GM18508 (cell line): ENCODE results near the gene ING5.
"Not testable (repeated sequence)": the region's sequence is repeated elsewhere in the genome, so short reads cannot be mapped to it uniquely, and the experiment has no call there.

Experiments used
- ATAC-seq: cut with Tn5 transposase; IDR thresholded peaks from one replicate; pipeline ENCODE4 v1.9.1; 2021; ENCODE audit warnings: moderate number of reproducible peaks; ENCODE audit not compliant: insufficient read depth, unreplicated experiment

The ING5 gene

DNA sequence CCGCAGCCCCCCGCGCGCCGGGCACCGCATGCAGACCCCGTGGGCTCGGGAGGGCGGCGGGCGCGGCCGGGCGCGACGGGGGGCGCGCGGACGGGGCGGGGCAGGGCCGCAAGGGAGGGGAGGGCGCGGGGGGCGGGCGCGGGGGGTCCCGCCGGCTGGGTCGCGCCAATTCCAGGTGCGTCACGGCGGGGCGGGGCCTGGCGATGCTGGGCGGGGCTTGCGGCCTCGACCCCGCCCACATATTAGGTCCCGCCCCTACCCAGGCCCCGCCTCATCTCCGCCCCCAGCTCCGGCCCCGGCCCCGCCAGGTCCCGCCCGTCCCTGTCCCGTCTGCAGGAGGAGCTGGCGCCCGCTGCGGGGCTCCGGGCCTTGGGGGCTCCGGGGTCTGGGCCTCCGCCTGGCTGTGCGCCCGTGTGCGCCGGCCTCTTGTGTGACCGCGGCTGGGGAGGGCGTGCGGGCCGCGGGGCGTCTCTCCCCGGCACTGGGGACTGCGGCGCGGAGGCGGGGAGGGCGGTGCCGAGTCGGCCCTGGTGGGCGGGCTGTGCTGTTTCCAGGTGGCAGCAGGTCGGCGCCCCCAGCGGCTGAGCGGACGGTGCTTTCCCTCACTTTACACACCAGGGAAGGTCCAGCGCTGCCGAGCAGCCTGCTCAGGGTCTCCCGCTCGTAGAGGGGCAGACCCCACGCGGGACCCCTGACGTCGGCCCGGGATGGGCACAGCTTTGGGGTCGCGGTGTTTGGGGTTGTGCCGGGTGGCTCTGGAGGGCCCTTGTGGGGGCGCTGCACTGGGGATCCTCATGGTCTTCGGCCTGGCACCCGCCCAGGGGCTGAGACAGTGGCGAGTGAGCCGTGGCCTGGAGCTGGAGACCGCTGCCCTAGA lies 554 bp downstream of the ING5 start:
- peak; percentile 43 for ATAC-seq

DNA sequence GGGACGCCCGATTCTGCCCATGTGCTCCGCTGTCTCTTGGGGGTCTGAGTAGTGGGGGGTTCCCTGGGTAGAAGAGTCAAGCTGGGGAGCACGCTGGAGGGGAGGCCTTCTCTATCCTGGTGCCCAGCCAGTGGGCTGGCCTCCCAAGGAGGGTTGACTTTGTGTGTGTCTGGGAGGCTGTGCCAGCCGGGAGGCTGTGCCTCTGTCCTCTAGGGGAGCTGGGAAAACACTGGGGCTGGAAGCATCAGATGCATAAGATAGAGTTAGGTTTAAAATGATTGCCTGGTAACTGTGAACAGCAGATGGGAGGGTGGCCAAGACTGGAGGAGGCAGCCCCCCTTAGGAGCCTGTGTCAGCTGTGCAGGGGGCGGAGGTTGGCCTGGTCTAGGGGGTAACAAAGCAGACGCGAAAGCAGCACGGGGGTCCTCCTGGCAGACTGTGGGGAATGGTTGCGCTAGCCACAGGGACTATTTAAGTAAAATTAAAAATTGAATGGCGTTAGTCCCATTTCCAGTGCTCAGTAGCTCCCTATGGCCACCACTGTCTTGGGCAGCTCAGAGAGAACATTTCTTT lies 1.3 kb downstream of the ING5 start:
- ATAC-seq = no peak

DNA sequence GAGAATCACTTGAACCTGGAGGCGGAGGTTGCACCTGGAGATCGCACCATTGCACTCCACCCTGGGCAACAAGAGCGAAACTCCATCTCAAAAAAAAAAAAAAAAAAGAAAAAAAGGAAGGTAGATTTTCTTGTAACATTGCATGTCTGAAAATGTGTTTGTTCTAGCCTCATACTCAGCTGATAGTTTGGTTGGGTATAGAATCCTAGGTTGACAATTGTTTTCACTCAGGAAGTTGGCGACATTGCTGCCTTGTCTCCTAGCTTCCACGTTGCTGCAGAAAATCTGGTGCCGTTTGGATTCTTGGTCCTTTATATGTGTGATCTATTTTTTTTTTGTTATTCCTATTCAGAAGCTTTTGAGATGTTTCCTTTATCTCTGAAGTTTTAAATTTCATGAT lies 4.7 kb downstream of the ING5 start:
- no peak for ATAC-seq

DNA sequence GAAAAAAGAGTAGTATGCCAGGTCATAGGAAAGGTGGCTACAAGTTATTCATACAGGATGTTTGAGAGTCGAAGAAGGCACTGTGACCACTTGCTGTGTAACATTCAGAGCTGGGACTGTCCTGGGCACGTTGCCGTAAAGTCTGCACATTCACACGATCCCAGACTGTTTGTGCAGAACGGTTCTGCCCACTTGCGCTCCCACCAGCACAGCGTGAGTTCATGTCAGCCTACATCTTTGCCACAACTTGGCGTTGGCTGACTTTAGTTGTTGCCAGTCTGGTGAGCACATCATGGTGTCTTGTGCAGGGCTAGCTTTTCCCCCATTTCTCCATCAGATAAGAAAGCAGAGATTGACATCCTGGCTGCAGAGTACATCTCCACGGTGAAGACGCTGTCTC lies 7.0 kb downstream of the ING5 start:
- ATAC-seq = no peak

DNA sequence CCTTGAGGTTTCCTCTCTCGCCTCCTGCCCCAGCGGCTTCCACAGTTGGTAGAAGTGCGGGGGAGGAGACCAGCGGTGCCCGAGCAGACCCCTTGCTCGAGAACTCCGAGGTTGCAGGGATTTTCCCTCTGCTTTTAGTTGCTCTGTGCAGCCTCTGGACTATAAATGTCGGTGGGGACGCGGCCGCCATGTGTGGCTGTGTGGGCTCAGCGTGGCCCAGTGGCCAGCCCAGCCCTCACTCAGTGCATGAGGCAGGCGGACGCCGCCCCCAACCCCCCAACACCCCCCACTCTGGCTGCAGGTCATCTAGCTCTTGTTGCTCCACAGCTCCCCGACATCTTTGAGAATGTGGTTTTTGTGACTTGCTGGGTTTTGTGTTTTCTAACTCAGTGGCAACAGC lies 17.3 kb downstream of the ING5 start:
- no peak for ATAC-seq

DNA sequence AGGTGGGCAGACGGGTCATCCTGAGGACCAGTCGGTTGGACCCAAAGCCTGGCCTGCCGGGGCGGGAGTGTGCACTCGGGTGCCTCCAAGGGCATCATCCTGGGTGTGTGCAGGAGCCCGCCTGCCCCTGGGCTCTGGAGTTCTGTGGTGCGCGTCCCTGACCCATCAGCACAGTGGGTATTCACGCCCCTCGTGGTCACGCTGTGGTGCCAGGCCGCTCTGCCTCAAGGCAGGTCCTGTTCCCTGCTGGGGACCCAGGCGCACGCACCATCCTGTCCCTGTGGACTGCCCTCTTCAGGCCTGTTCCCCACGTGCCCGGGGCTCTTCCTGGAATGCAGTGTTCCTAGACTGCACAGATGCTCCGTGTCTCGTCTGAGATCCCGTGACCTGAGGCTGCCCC lies 18.3 kb downstream of the ING5 start:
- no peak for ATAC-seq

DNA sequence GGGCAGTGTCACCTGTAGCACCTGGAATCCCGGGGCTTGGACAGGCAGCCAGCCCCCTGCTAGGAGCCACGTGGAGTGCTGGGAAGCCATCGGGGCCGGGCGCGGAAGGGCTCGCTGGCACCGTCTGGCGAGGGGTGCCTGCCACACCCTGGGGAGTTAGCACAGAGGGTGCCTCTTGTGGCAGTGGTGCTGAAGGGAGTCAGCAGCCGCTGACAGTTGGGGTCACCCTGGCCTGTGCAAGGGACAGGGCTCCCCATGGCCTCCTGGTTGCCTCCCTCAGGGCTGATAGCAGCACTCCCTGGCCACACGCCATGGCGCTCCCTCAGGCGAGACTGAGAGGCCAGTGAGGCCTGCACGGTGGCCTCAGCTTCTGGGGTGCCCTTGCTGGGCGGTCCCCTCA lies 18.7 kb downstream of the ING5 start:
- no peak for ATAC-seq

DNA sequence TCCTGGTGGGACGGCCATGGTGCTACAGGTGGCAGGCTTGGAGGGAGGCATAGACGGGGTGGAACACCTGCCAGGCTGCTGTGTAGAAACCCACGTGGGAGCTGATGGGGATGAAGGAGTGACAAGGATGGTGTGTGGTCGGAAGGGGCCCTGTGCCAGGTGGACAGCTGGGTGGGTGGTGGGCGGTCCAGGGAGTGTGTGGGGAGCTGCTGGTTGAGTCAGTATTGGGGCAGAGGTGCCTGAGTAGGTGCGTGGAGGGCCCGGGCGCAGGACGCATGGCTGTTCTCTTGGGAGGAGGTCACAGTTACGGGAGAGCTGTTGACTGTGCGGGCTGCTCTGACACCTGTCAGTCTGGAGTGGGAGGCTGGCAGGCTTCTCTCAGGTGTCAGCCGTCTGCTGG lies 20.0 kb downstream of the ING5 start:
- no peak for ATAC-seq

DNA sequence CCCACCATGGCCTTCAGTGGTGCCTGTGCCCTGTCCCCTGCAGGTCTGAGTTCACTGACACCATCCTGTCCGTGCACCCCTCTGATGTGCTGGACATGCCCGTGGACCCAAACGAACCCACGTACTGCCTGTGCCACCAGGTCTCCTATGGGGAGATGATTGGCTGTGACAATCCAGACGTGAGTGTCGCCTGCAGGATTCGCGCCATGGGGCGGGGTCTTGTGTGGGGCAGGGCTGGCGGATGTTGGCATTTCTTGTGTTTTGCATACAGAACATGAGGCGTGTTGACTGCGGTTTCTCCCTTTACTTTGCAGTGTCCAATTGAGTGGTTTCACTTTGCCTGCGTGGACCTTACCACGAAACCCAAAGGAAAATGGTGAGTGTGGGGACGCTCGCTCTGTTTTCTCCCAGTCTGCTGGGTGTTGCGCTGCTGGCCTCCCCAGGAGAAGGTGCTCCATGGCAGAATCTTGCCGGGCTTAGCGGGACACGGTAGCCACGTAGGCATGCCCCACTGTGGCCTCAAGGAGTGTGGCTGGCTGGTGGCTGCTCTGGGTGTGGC lies 21.1 kb downstream of the ING5 start:
- ATAC-seq = no peak

DNA sequence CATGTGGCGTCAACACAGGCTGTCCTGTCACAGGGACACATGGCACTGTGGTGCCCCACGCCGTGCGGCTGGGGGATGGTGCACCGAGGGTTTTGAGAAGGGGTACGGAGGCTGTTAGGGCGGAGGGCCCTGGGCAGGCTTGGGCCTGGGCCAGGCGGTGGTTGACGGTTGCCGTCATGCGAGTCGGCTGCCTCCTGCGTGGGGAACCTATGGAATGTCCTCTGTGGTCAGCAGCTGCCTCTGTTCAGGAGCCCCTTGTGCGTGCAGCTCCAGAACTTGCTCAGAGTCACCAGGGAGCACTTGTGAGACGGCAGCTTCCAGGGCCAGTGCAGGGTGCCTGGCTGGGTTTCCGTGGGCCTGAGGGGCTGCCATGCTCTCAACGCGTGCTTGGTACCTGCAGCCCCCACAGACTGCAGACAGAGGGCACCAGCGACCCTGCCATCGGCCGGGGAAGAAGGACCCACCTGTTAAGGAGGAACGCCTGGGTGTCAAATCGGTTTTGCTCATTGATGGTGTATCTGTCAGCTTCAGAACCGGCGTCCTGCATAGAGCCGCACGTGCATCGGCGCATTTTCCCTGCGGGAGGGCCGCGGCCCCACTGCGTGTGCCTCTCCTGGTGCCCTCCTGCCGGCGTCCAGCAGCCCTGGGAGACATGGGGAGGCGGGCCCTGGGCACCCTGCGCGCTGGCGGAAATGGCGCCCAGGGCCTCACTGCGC lies 22.6 kb downstream of the ING5 start:
- ATAC-seq = no peak

DNA sequence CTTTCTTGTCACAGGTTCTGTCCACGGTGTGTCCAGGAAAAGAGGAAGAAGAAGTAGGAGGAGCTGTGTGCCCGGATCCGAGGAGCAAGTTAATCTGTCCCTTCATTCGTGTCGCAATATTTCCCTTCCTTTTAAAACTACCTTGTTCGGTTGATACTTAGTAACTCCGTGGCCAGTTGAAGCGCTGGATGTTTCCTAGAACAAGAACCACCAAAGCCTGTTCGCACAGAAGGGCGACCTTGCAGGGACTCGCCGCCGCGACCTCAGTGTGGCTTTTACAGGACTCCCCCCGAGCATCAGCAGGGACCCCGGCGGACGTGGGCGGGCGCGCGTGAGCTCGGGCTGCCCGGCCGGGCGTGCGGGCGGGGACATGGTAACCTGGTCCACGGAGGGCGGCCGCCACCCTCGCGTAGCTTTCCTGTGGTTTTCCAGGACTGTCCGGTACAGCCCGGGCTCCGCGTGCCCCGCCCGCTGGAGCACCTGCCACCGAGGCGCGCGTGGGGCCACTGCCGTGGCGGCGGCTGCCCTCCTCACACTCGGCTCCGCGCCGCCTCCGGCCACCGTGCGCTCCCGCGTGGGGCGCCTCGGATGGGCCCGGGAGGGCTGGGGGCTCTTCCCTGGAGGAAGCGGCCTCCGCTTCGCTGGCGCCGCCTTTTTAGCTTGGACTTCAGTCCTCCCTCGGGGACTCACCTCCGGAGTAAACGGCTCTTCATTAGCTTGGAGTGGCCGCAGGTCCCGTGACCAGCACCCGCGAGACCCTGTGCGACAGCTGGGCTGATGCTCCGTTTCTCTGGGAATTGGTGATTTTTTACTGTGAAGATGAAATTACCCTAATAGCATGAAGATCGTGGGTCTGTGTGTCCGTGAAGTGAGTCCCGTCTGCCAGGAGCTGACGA lies 23.4 kb downstream of the ING5 start:
- no peak for ATAC-seq

DNA sequence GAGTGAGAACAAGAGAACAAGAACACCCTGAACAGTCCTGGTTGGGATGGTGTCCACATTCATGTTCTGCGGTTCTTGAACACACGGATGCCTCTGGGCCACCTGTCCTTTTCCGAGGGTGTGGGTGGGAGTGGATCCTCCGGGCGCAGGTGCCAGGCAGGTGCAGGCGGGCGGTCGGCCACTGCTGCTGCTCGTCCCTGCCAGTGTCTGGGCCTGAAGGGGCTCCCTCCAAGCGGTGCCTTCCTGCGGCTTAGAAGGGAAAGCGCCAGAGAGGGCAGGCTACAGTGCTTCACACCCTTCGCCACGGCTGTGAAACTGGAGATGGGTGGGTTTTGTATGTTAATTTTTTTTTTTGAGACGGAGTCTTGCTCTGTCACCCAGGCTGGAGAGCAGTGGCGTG lies 24.6 kb downstream of the ING5 start:
- ATAC-seq = no peak

DNA sequence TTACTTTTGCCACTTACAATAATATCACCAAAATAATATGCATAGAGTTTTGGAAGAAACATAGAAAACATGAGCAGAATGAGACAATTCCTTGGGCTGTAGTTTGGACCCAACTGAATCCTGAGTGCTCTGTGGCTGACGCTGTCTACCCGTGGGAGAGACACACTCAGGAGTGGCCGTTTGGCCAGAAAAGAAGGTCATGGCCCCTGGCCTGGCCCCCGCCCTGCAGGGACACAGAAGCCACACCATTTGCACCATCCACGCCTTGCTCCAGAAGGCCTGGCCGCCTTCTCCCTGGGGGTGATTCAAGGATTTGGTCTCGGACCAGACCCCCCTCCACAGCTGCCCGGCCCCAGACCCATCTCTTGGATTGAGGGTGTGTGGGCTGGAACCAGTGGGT lies 26.2 kb downstream of the ING5 start:
- ATAC-seq = no peak

DNA sequence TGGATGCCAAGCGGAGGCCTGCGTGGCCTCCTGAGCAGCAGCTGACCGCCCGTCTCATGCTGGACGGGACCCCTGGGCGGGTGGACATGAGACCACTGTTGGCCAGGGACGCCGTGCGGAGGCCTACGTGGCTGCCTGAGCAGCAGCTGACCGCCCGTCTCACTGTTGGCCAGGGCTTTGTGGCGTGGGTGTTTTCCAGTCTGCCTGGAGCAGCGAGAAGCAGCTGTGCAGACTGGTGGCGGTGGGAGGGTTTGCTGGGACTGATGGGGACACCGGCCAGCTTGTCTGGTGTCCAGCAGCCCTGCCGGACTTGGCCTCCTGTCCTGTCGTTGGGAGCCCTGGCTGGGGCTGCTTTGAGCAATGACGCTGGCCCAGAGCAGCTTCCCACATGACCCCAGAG lies 26.8 kb downstream of the ING5 start:
- ATAC-seq = no peak

DNA sequence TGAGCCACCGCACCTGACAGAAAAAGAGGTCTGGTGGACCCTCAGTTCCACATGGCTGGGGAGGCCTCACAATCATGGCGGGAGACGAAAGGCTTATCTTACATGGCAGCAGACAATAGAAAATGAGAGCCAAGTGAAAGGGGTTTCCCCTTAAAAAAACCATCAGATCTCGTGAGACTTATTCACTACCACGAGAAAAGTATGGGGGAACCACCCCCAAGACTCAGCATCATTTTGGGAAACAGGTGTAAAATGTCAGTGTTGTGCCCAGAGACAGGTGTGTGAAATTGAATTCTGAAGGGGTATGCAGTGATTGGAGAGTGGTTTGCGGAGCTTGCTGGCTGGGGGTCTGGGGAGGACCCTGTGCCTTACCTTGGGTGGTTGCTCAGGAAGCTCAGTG lies 28.0 kb downstream of the ING5 start:
- ATAC-seq = no peak

DNA sequence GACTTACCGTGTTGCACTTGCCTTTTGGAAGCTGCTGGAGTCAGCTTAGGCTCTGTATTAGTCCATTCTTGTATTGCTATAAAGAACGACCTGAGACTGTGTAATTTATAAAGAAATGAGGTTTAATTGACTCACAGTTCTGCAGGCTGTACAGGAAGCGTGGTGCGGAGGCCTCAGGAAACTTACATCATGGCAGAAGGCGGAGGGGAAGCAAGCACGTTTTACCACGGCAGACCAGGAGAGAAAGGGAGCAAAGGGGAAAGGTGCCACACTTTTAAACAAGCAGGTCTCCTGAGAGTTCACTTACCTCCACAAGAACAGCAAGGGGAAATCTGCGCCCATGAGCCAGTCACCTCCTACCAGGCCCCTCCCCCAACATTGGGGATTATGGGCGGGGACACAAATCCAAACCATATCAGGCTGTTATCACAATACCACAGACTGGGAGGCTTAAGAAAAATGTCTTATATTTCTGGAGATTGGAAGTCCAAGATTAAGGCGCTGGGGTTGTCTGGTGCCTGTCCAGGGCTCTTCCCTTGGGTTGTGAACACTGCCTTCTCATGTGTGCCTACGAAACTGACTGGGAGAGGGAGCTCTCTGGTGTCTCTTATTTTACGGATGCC lies 28.9 kb downstream of the ING5 start:
- no peak for ATAC-seq

DNA sequence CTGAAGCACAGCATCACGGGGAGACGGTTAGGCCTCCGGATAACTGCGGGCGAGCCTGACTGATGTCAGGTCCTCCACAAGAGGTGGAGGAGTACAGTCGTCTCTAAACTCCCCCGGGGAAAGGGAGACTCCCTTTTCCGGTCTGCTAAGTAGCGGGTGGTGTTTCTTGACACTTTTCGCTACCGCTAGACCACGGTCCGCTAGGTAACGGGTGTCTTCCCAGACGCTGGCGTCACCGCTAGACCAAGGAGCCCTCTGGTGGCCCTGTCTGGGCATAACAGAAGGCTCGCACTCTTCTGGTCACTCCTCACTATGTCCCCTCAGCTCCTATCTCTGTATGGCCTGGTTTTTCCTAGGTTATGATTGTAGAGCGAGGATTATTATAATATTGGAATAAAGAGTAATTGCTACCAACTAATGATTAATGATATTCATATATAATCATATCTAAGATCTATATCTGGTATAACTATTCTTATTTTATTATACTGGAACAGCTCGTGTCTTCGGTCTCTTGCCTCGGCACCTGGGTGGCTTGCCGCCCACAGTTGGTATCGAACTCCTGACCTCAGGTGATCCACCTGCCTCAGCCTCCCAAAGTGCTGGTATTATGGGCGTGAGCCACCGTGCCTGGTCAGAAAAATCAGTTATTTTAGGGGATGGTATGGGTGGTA lies 30.8 kb downstream of the ING5 start:
- not testable (repeated sequence) for ATAC-seq

DNA sequence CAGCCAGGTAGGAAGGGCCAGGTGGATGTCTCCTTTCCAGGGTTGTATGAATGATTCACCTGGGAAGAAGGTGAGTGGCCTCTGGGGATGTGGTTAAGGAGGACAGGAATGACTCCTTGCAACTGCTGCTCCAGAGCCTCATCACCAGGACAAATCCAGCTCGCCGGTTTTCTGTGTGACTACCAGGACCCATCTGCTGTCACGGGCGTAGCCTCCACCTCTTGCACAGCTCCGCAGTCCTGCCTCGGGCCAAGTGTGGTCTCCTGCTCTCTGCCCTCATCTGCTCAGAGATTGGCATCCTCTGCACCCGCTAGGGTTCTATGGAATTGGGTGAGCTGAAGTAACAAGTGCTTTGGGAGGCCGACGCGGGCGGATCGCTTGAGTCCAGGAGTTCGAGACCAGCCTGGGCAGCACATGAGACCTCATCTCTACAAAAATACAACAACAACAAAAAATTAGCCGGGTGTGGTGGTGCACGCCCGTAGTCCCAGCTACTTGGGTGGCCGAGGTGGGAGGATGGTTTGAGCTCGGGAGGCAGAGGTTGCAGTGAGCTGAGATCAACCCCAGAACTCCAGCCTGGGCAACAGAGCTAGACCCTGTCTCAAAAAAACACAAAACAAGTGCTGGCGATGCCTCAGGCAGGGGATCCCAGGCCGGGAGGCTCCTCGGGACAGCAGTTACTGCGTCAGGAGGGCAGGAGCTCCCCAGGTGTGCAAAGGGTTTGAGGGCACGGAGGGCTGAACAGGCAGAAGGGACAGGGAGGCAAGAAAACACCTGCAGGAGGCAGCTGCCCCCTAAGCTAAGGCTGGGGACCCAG lies 31.8 kb downstream of the ING5 start:
- no peak for ATAC-seq

DNA sequence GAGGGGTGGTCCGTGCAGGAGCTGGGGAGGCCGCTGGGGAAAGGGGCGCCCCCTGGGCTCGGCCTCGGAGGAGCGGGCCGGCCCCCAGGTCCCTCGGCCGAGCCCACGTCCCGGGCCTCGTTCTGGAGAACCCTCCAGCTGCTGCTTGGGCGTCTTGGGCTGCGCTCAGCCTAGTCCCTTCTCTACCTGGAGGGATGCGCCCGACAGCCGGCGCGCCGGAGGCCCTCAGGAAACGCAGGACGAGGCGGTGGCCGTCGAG lies 32.3 kb downstream of the ING5 start:
- ATAC-seq = no peak
